Fibroblast of lung (primary cell): ENCODE measurements around the gene HIKESHI. TPM values are rescaled to one million over a fixed set of nuclear protein-coding genes. Genes with fewer than 3 reads are reported as not detected.

Experiments
- DNase-seq, 2 donors: peaks; one replicate each; pipeline versions ENCODE4 v3.0.0 to v3.0.0-alpha.2; 2010; ENCODE audit warnings: low read depth in 2 of 2
- H2AFZ ChIP-seq: 2 replicates; pipeline ENCODE4 v1.5.1; 2012; ENCODE audit warnings: low read length, control low read depth, inconsistent platforms
- H3K27ac ChIP-seq: 2 replicates; pipeline ENCODE4 v1.5.1; 2011; ENCODE audit warnings: low read length, control low read depth; ENCODE audit not compliant: insufficient read depth
- H3K27me3 ChIP-seq: 2 replicates; pipeline ENCODE4 v1.5.1; 2011; ENCODE audit warnings: mild to moderate bottlenecking, low read length; ENCODE audit not compliant: control insufficient read depth, insufficient read depth
- H3K36me3 ChIP-seq: 2 replicates; pipeline ENCODE4 v1.5.1; 2011; ENCODE audit warnings: low read length; ENCODE audit not compliant: control insufficient read depth, insufficient read depth
- H3K4me1 ChIP-seq: 2 replicates; pipeline ENCODE4 v1.5.1; 2011; ENCODE audit warnings: low read length; ENCODE audit not compliant: control insufficient read depth, insufficient read depth; ENCODE audit errors: extremely low read depth
- H3K4me2 ChIP-seq: 2 replicates; pipeline ENCODE4 v1.5.1; 2011; ENCODE audit warnings: low read length, control low read depth; ENCODE audit not compliant: insufficient read depth; ENCODE audit errors: extremely low read depth
- H3K4me3 ChIP-seq, 4 experiments: fragments of 200-600 bp in 1 of 4; sonication (generic) in 1 of 4; replicated peaks in 1 of 4; 2 replicates each; pipeline ENCODE4 v1.5.1; 2011 to 2016; ENCODE audit warnings: low read length in 4 of 4, low read depth in 3 of 4, mild to moderate bottlenecking in 3 of 4, control low read depth in 2 of 4, inconsistent platforms in 1 of 4, mixed read lengths in 1 of 4; ENCODE audit not compliant: insufficient read depth in 1 of 4; ENCODE audit errors: control extremely low read depth in 1 of 4
- H3K79me2 ChIP-seq: 2 replicates; pipeline ENCODE4 v1.5.1; 2012; ENCODE audit warnings: mild to moderate bottlenecking, low read length, inconsistent platforms; ENCODE audit not compliant: control insufficient read depth, insufficient read depth
- H3K9ac ChIP-seq: 2 replicates; pipeline ENCODE4 v1.5.1; 2011; ENCODE audit warnings: mild to moderate bottlenecking, low read length, control low read depth; ENCODE audit not compliant: insufficient read depth
- H3K9me3 ChIP-seq: 2 replicates; pipeline ENCODE4 v1.5.1; 2012; ENCODE audit warnings: low read depth, low read length; ENCODE audit not compliant: control insufficient read depth, insufficient read depth
- H4K20me1 ChIP-seq: 2 replicates; pipeline ENCODE4 v1.5.1; 2011; ENCODE audit warnings: low read length; ENCODE audit not compliant: control insufficient read depth, insufficient read depth; ENCODE audit errors: extremely low read depth
- CTCF ChIP-seq, 2 donors: IDR thresholded peaks in 1 of 2; conservative IDR thresholded peaks in 1 of 2; 1 replicate in 1 of 2; 2 replicates in 1 of 2; pipeline ENCODE4 v1.5.1; 2011 to 2012; ENCODE audit warnings: low read length in 2 of 2, control low read depth in 1 of 2, inconsistent platforms in 1 of 2, low read depth in 1 of 2, mild to moderate bottlenecking in 1 of 2
- EZH2 ChIP-seq: IDR thresholded peaks from 2 replicates; pipeline ENCODE4 v1.5.1; 2012; ENCODE audit warnings: low read length, control low read depth, mild to moderate bottlenecking; ENCODE audit errors: missing control alignments
- polyA plus RNA-seq, 2 donors: library from polyadenylated mRNA; depleted of rRNA in 1 of 2; stranded (reverse) in 1 of 2; unstranded in 1 of 2; fragments of >200 nt; gene quantifications; 2 replicates each; pipeline ENCODE4 v1.2.1, GENCODE V29; 2011 to 2012; ENCODE audit warnings: missing spikeins in 1 of 2
- total RNA-seq: library from RNA; depleted of rRNA; stranded (reverse); fragments of >200 nt; gene quantifications from 2 replicates; pipeline ENCODE4 v1.2.1, GENCODE V29; 2014

HIKESHI gene
- total and polyA plus RNA-seq, 2 donors (not counting 1 experiment from before 2014, with no cell fraction given): 64.1 to 74.3 TPM

GRCh38 chr11:86275493-86276370 lies 26.3 kb upstream of the HIKESHI start:
- no peak overlapping the region for H3K9ac ChIP-seq
- no peak for DNase-seq
- H4K20me1 ChIP-seq: no peaks in the 10 kb centered on the region
- no peaks in the 10 kb centered on the region for H3K9me3 ChIP-seq
- no peaks in the 10 kb centered on the region for H3K27me3 ChIP-seq
- peaks cover 3% of the 10 kb centered on the region for H3K36me3 ChIP-seq
- no peak overlapping the region for H3K4me3 ChIP-seq
- TF ChIP-seq EZH2: no peak
- no peak for TF ChIP-seq CTCF (conservative IDR thresholded peaks at IDR 0.05 in 1 of 2, IDR thresholded peaks at IDR 0.05 in 1 of 2; ENCODE audit: low read depth in 1 of 2, low read length in 2 of 2)
- H2AFZ ChIP-seq: no peak overlapping the region
- H3K27ac ChIP-seq: no peak overlapping the region
- H3K79me2 ChIP-seq: peaks cover 7% of the 10 kb centered on the region
- H3K4me2 ChIP-seq: no peak overlapping the region
- H3K4me1 ChIP-seq: no peaks in the 10 kb centered on the region

- DNase-seq: peak in 1 of 2 donors; percentile 29
- Histone ChIP-seq H3K4me2 (no peak overlapping the region), H2AFZ (no peak overlapping the region), H3K9ac (no peak overlapping the region), H3K4me3 (no peak overlapping the region), H3K36me3 (peaks cover 3% of the 10 kb centered on the region), H3K9me3 (no peaks in the 10 kb centered on the region), H4K20me1 (no peaks in the 10 kb centered on the region), H3K27me3 (no peaks in the 10 kb centered on the region), H3K79me2 (peaks cover 7% of the 10 kb centered on the region), H3K4me1 (no peaks in the 10 kb centered on the region), H3K27ac (no peak overlapping the region)
- TF ChIP-seq CTCF (conservative IDR thresholded peaks at IDR 0.05 in 1 of 2, IDR thresholded peaks at IDR 0.05 in 1 of 2; ENCODE audit: low read depth in 1 of 2, low read length in 2 of 2) (no peak), EZH2 (no peak)
Measured at GRCh38 chr11:86277741-86278140, 24.3 kb upstream of the HIKESHI start.

GRCh38 chr11:86278226-86278625 lies 23.8 kb upstream of the HIKESHI start:
- no peak overlapping the region for H2AFZ ChIP-seq
- no peaks in the 10 kb centered on the region for H3K27me3 ChIP-seq
- H3K4me2 ChIP-seq: no peak overlapping the region
- H3K36me3 ChIP-seq: peaks cover 3% of the 10 kb centered on the region
- no peak overlapping the region for H3K9ac ChIP-seq
- no peak overlapping the region for H3K4me3 ChIP-seq
- H3K4me1 ChIP-seq: no peaks in the 10 kb centered on the region
- H4K20me1 ChIP-seq: no peaks in the 10 kb centered on the region
- no peaks in the 10 kb centered on the region for H3K9me3 ChIP-seq
- DNase-seq: no peak
- peaks cover 7% of the 10 kb centered on the region for H3K79me2 ChIP-seq
- TF ChIP-seq EZH2: no peak
- TF ChIP-seq CTCF (conservative IDR thresholded peaks at IDR 0.05 in 1 of 2, IDR thresholded peaks at IDR 0.05 in 1 of 2; ENCODE audit: low read depth in 1 of 2, low read length in 2 of 2): no peak
- H3K27ac ChIP-seq: no peak overlapping the region
